PC-9 (cell line): ENCODE measurements around the gene PCDHGA2.

ENCODE experiments used
- EZH2 ChIP-seq: fragments of 200-600 bp; sonication (generic); IDR thresholded peaks from 2 replicates; pipeline ENCODE4 v1.8.0; 2017; ENCODE audit warnings: antibody characterized with exemption, low read depth
- TF ChIP-seq, protein P1 (sequence below): fragments of 200-600 bp; sonication (generic); conservative IDR thresholded peaks from 2 replicates; pipeline ENCODE4 v1.6.1; 2017; ENCODE audit warnings: mixed run types, antibody characterized with exemption, mild to moderate bottlenecking, moderate library complexity

GRCh38 chr5:141388661-141389060 is 50.1 kb downstream of the PCDHGA2 start:
- TF ChIP-seq EZH2 = no peak
- TF ChIP-seq, protein P1, sequence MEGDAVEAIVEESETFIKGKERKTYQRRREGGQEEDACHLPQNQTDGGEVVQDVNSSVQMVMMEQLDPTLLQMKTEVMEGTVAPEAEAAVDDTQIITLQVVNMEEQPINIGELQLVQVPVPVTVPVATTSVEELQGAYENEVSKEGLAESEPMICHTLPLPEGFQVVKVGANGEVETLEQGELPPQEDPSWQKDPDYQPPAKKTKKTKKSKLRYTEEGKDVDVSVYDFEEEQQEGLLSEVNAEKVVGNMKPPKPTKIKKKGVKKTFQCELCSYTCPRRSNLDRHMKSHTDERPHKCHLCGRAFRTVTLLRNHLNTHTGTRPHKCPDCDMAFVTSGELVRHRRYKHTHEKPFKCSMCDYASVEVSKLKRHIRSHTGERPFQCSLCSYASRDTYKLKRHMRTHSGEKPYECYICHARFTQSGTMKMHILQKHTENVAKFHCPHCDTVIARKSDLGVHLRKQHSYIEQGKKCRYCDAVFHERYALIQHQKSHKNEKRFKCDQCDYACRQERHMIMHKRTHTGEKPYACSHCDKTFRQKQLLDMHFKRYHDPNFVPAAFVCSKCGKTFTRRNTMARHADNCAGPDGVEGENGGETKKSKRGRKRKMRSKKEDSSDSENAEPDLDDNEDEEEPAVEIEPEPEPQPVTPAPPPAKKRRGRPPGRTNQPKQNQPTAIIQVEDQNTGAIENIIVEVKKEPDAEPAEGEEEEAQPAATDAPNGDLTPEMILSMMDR = no peak
